ENCODE results near the gene FXYD5.

GRCh38 chr19:35219008-35219407, 64.5 kb downstream of the FXYD5 start:
- TF ChIP-seq JUND (IDR thresholded peaks at IDR 0.05) (no peak), ZNF274 (IDR thresholded peaks at IDR 0.05; ENCODE audit: low read depth, low read length) (no peak)
